ENCODE data around the gene KANSL1L.

KANSL1L gene

DNA sequence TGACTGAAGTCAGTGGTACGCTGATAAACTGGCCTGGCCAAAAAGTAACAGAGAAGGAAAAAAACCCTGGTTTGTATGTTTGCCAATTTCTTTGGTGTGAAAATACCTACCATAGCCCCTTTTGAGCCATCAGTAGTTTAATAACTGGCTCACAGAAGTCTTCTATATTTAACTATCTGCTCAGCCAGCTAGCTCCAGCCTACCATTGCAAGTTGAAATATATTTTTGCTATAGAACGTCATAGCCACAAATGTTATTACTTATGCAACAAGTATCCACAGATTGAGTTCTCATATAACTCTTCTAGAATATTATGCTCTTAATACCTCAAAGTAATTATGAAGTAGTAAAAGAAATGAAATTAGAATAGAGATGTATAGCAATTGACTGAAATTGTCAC lies 143.6 kb downstream of the KANSL1L start:
- TF ChIP-seq, protein P1, sequence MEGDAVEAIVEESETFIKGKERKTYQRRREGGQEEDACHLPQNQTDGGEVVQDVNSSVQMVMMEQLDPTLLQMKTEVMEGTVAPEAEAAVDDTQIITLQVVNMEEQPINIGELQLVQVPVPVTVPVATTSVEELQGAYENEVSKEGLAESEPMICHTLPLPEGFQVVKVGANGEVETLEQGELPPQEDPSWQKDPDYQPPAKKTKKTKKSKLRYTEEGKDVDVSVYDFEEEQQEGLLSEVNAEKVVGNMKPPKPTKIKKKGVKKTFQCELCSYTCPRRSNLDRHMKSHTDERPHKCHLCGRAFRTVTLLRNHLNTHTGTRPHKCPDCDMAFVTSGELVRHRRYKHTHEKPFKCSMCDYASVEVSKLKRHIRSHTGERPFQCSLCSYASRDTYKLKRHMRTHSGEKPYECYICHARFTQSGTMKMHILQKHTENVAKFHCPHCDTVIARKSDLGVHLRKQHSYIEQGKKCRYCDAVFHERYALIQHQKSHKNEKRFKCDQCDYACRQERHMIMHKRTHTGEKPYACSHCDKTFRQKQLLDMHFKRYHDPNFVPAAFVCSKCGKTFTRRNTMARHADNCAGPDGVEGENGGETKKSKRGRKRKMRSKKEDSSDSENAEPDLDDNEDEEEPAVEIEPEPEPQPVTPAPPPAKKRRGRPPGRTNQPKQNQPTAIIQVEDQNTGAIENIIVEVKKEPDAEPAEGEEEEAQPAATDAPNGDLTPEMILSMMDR (IDR thresholded peaks at IDR 0.05; ENCODE audit: low read depth, low read length, missing control alignments), result no peak
- no peak for DNase-seq (ENCODE audit: extremely low read depth, low read depth)
- no peak overlapping the region for H3K4me3 ChIP-seq (replicated peaks; ENCODE audit: low read depth, low read length)

DNA sequence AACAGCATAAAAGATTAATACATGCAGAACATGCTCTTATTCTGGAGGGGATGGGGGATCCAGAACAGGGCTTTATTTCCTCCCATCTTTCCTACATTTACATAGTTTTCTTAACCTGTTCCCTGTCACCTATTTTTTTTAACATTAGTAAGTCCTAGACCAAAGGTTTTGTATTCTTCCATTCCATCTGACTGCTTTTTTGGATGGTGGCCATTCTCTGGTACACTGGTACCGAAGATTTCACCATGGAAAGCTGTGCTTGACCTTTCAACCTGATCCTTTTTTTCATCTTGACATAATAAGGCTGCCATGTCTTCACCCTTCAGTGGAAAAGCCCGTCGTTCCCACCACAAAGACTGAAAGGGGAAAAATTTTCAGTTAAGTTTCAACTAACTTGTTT lies 148.4 kb downstream of the KANSL1L start:
- no peak overlapping the region for H3K4me3 ChIP-seq (replicated peaks; ENCODE audit: low read depth, low read length)
- DNase-seq (ENCODE audit: extremely low read depth, low read depth), result no peak
- TF ChIP-seq, protein P1 (IDR thresholded peaks at IDR 0.05; ENCODE audit: low read depth, low read length, missing control alignments), result no peak

DNA sequence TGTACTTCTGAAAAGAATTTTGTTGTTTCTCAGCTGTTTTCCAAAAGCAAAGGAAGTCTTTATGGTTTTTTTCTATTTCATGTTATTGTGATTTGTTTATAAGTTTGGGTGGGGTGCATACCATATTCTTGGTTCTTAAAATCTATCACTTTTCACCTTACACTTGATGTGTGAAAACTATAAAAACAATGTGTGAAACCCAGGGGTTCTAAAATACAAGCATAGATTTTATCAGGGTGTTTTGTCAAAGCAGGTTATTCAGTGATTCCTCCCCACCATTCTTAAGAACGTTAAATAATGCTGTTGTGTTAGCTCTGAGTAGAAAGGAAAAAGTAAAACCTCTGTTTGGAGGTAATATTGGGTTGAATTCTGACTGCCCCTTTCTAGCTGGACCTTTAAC lies 151.1 kb downstream of the KANSL1L start:
- no peak for DNase-seq (ENCODE audit: extremely low read depth, low read depth)
- TF ChIP-seq, protein P1 (IDR thresholded peaks at IDR 0.05; ENCODE audit: low read depth, low read length, missing control alignments), result no peak
- no peak overlapping the region for H3K4me3 ChIP-seq (replicated peaks; ENCODE audit: low read depth, low read length)

DNA sequence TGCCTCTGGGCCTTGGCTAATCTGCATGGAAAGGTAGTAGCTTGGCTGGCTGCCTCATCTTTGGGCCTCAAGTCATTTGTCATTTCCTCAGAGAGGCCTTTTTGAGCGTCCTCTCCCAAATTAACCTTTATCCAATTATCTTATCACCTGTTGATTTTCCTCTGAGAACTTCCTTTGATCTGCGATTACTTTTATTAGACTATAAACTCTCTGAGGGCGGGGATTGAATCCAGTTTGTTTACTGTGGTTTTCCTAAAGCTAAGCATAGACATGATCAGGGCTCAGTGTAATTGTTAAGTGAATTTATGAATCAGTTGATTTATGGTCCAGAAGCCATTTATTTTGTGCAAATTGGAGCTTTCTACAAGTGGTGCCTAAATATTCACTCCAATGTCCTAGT lies 161.3 kb downstream of the KANSL1L start:
- DNase-seq (ENCODE audit: extremely low read depth, low read depth), result no peak
- no peak overlapping the region for H3K4me3 ChIP-seq (replicated peaks; ENCODE audit: low read depth, low read length)
- TF ChIP-seq, protein P1 (IDR thresholded peaks at IDR 0.05; ENCODE audit: low read depth, low read length, missing control alignments), result no peak

DNA sequence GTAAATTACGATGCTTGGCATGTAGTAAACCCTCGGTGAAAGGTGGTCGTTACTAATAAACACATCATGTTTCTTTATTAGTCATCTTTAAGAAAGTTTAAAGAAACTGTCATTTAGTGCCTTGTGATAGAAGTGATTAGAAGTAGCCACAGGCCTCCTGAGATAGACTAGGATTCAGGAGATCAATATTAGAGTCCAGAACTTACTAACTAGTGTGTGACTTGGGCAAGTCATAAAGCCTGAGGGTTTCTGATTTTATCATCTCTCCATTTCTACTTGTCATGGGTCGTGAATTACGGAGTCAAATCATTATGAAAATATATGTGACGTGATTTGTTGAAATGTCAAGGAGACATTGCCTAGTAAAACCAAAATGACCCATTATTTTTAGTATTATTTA lies 162.1 kb downstream of the KANSL1L start:
- no peak overlapping the region for H3K4me3 ChIP-seq (replicated peaks; ENCODE audit: low read depth, low read length)
- DNase-seq (ENCODE audit: extremely low read depth, low read depth), result no peak
- TF ChIP-seq, protein P1 (IDR thresholded peaks at IDR 0.05; ENCODE audit: low read depth, low read length, missing control alignments), result no peak

DNA sequence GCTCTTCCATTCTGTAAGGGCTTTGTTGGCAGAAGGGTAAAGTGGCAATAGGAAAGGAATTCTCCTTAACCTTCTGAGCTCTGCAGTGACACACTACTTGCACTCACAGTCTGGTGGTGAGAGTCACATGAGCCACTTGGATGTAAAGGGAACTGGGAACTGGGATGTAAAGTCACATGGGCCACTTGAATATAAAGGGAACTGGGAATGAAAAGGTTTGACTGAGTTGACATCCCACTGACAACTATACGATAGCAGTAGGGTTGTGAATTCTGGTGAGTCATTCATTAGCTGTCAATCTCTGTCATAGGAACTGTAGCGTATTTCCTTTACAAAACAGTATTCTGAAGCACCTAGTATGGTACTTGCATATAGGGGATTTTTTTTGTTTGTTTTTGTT lies 163.3 kb downstream of the KANSL1L start:
- DNase-seq (ENCODE audit: extremely low read depth, low read depth), result no peak
- TF ChIP-seq, protein P1 (IDR thresholded peaks at IDR 0.05; ENCODE audit: low read depth, low read length, missing control alignments), result no peak

DNA sequence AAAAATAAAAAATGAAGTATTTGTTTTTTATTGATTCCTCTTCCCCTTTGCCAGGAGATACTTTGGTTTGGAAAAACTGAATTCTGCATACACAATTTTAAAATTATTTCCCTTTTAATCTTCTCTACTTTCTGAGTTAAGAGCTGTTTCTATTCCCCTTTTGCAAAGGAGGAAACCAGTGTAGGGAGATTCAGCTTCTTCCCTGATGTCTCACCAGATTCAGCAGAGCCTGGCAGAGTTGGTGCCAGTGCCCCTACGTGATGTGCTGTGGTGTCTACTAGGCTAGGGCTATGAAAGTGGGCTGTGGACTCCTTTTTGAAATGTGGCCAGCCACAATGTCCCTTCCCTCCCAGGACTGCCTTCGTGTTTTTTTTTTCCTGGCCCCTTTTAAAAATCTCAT lies 166.3 kb downstream of the KANSL1L start:
- DNase-seq (ENCODE audit: extremely low read depth, low read depth), result no peak
- H3K4me3 ChIP-seq (replicated peaks; ENCODE audit: low read depth, low read length), result peak overlapping the region; percentile 96
- TF ChIP-seq, protein P1 (IDR thresholded peaks at IDR 0.05; ENCODE audit: low read depth, low read length, missing control alignments), result no peak

More for the DNA sequence above, 163.3 kb downstream of the KANSL1L start:
- H3K4me3 ChIP-seq (replicated peaks; ENCODE audit: low read depth, low read length), result no peak overlapping the region

Measured in HFF-Myc (cell line).